NCI-H1417 treated with DMSO at 0.1 percent for 48 hours (cell line): ENCODE measurements around the gene TMEM108.
"Not testable (repeated sequence)": the region's sequence is repeated elsewhere in the genome, so short reads cannot be mapped to it uniquely, and the experiment has no call there.

Experiments used
- DNase-seq: peaks from one replicate; lab custom pipeline; 2025; lab: John Stamatoyannopoulos, UW

The TMEM108 gene

DNA sequence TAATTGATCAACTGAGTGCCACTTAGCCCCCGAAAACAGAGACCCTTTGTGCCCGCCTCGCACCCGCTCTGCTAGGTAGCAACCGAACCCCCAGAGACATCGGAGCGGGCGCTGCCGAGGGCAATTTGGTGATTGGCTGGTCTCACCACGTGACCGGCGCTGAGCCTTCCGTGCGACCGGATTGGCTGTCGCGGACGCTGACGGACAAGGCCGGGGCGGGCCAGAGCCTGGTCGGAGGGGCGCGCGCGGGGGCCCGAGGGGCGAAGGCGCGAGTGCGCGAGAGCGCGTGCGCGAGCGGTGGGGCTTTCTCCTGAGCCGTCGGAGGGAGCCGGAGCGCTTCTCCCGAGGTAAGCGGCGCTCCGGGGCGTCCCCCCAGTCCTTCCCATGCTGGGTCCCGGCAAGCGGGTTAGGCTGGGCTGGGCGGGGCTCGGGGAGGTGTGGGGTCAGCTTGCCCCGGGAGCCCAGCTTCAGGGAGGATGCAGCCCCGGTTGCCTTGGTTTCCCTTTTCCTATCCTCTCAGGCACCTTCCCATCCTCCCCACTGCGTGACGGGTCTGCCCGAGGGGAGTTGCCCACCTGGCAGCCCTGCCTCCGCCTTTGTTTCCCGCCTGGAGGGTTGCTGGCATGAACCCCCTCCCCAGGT, at the start of gene TMEM108:
TMEM108 (plus strand) TSS at position 303 of the 642 bp plus-strand sequence.
- peak; percentile 69 for DNase-seq

DNA sequence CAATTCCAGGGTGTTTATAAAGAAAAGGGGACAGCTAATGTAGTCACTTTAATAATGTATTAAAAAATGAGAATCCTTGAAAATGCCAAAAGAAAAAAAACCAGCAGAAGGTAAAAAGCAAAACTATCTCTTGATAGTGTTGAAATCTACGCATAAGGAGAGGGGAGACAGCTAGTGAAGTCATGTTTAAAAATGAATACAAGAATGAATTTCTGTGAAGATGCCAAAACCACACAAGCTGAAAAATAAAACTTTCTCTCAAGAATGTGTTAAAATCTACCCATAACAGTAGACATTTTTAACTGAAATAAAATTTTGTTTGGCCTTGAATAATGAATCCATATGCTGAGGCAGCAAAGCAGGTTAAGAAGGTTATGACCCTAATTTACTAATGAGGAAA, 42.2 kb upstream of the TMEM108 start:
- no peak for DNase-seq

DNA sequence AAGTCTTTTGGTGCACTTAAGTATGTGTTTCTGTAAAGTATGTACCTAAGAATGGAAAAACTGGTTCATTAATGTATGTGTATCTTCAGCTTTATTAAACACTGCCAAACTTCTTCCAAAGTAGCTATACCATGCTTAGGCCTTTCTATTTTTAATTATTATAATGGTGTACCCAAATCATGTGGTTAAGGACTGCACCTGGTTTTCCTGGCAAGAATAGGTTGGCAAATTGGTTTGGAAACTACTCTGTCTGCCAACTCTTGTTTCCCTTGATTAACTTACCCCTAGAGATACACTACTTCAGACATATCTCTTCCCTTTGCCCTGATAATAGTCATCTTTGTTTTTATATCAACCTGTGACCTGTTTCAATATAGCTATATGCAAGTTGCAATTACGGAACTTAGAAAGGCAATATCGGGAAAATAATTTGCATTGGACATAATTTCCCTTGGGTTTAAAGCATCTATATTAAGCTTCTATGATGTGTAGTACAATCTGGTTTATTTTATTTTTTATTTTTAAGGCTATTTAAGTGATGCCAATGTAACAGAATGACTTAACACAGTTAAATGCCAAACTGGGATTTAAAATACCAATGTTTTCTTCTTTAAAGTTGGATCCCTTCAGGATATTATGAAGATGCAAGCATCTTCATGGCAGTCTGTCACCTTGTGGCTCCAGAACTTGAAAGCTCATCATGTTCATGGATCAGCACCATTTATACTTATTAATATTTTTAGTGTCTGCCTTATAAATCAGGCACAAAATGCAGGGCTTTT, 40.6 kb upstream of the TMEM108 start:
- DNase-seq = no peak

DNA sequence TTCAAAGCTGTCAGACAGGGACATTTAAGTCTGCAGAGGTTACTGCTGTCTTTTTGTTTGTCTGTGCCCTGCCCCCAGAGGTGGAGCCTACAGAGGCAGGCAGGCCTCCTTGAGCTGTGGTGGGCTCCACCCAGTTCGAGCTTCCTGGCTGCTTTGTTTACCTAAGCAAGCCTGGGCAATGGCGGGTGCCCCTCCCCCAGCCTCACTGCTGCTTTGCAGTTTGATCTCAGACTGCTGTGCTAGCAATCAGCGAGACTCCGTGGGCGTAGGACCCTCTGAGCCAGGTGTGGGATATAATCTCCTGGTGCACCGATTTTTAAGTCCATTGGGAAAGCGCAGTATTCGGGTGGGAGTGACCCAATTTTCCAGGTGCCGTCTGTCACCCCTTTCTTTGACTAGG, 33.2 kb upstream of the TMEM108 start:
- DNase-seq = not testable (repeated sequence)

DNA sequence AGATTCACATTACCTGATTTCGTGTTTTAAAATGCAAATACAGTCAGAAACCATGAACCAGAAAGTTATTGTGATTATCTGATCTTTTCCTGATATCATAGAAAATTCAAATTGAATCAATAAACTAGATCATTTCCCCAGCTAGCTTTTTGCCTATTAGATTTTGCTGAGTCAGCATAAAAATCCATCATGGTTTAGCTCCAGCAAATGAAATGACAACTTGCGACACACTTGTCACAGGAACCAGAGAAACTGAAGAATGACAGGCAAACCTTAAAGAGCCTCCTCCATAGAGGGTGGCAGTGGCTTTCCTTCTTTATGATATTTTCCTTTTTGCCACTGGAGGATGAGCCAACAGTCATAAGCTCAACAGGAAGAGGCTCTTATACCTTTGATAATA, 30.6 kb upstream of the TMEM108 start:
- no peak for DNase-seq

DNA sequence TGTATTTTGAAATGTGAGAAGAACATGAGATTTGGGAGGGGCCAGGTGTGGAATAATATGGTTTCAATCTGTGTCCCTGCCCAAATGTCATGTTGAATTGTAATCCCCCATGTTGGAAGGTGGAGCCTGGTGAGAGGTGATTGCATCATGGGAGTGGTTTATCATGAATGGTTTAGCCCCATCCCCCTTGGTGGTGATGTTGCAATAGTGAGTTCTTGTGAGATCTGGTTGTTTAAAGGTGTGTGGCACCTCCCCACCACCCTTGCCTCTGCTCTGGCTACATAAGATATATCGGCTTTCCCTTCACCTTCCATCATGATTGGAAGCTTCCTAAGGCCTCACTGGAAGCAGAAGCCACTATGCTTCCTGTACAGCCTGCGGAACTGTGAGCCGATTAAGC, 23.9 kb upstream of the TMEM108 start:
- DNase-seq = no peak

DNA sequence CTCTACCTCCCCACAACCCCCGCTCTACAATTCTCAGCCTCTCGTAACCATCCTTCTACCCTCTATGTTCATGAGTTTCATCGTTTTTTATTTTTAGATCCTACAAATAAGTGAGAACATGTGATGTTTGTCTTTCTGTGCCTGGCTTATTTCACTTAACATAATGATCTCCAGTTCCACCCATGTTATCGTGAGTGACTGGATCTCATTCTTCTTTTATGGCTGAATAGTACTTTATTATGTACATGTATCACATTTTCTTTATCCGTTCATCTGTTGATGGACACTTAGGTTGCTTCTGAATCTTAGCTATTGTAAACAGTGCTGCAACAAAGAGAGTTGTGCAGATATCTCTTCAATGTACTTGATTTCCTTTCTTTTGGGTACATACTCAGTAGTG, 22.6 kb upstream of the TMEM108 start:
- DNase-seq = not testable (repeated sequence)

DNA sequence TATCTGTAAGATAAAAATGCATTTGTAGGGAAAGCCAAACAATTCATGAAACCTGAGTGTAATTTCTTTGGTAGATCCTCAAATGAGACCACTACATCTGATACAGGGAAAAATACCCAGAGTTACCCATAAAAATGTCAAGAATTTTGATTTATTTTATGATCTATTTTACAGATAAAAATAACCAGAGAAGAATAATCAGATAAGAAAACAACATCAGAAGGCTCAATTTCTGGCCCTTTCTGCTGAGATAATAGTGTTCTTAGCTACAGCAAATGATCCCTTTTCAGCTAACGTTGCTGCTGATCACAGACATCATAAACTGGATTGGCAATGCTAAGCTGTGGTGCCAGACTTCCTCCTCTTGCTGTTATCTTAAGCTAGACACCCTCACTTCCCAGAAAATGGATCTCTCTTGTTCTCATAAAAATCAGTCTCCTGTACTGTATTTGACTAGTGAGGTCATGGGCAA, 21.3 kb upstream of the TMEM108 start:
- no peak for DNase-seq

DNA sequence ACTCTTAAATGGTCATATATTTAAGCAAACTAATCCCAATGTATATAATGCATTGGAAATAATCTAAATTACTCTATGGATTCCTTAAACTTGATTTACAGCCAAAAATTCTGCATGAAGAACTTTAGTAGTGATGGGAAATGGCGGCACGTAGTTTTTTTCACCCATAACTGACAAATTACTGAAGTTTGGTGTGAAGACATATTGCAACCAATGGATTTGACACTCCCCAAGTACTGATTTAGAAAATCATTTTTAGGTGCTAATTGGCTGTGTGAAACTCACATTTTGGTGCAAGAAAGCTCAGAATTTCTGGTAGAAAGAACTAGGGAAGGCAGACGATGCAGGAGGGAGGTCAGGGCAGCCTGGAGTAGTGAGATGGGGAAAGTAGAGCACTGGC, 19.3 kb upstream of the TMEM108 start:
- DNase-seq = no peak

DNA sequence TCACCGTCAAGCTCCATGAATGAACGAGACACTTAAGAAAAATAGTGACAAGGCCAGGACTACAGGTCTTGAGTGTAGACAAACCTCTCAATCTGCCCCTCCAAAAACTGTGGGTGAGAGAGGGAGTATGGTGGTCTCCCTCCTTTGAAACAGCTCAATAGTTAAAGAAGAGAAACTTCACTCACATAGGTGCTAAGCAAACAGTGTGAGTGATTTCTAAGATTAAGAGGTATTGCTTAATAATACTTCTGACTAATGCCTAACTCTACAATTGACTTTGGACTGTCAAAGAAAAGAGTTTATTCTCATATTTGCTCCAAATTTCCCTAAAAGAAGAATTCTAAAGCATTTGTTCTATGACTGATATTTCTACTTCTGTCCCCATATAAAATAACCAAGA, 17.0 kb upstream of the TMEM108 start:
- DNase-seq = no peak

DNA sequence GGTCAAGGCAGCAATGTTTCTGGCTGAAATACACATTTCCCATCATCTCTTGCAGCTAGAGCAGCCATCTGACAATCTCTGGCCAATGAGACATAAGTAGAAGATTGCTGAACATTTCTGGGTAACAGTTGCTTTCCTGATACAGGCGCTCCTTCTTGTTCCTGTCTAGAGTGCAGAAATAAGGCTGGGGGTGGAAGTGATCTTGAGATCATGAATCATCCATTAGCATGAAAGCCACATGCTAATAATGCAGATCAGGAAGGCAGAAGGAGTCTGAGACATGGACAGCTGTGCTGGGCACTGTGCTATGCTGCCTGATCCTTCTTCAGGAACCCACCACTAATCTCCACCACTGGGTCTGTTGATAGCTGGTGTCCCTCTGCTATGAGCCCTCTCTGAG, 14.8 kb upstream of the TMEM108 start:
- no peak for DNase-seq

DNA sequence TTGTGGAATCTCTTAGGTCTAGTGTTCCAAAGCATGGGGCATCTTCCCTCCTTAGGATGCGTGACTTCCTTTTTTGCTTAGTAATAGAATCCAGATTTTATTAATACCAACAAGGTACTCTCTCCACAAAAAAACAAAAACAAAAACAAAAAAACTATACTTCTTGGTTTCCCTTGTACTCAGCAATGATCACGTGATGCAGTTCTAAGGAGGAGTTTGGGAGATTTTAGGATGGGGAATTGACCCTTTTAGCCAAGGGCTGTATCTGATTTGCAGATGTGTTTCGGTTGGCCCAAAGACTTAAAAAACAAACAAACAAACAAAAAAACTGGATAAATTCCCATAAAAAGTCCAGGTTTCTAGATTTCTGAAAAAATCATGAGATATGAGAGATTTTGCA, 12.6 kb upstream of the TMEM108 start:
- DNase-seq = no peak

DNA sequence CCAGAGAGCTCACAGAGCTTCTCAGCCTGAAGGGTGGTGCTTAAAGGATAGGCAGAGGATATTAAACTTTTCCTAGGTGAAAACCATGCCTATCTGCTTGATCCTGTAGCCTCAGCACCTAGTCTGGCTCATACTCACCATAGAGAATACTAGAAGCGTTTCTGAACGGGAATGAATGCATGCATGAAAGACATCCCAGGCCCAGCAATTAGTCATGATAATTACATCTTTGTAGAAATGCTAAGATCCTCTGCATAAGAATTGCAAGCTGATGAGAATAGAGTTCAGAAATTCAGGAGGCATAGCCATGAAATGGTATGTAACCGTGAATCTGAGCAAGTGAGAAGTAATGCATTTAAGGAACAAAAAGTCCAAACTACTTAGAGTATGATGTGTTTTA, 5.9 kb upstream of the TMEM108 start:
- DNase-seq = no peak

DNA sequence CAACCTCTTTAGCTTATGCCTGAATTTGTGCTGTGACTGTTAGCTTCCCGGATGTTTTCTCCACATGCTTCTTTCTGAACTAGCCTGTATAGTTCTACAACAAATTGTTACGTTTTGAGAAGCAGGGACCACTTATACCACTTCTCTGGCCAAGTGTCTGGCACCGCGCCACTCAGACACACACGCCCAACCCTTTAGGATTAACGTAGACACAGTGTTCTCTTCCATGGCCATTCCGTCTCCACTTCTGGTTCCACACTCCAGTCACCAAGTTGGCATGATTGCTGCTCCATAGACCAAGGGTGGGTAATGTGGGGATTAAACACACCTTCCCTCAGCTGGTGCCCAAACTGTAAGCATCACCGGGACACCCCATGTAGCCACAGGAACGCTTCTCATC, 755 bp upstream of the TMEM108 start:
- no peak for DNase-seq

DNA sequence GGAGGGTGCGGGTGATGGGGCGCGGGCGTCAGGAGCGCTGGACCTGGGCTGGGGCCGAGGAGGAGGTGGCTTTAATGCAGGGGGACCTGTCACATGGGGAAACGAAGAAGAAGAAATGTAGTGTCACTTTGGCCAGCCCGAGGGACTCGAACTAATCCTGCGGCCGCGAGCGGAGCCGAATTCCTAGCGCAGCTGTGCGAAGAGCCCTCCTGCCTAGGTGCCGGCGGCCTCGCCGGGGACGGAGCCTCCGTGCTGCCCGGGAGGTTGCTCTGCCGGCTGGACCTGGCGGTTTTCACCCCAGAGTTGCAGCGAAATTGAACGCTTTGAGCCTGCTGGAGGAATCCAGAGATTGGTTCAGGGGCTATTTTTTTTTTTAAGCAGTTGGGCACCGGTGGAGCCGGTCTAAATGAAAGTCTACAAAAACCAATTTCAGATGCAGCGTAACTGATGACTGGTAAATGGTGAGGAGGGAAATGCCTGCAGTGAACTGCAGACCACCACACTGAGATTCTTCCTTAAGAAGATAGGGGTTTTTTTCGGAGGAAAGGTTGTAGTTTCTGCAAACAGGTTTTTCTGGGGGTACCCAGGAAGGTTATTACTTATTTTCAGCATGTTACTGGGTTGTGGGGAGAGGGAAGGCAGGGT, 662 bp downstream of the TMEM108 start:
- DNase-seq = no peak

DNA sequence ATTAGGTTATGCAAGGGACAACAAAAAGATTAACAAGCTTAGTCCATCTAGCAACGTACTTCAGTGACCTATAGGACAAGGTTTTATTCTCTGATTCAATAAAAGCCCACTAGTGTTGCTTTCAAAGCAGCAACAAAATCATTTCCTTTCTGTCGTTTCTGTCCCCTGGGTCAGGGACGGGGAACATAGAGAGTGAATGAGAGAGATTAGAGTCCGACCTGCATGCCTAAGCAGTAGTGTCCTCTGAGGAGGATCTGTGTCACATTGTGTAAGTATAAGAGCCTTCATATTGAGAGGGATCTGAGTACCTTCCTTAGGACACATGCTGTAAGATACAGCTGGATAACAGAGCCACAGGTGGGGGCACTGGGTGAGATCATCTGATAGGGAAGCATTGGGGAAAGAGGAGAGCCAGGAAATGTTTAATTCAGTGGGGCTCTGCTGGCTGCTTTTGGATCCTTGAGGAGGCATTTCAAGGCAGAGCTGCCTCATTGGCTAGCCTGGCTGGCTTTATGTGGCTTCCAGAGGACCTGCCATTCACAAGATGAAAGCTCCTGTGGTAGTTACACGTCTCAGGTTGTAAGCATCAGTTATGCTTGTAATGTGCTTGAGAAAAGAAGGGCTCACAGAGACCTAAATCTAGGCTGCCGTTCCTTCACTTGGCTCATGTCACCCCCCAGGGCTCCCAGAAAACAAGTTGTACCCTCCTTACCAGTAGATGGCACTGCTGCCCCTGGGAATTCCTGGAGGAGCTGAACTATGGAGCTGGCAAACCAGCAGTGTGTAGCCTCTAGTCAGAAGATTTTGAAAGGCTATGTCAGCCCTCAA, 2.7 kb downstream of the TMEM108 start:
- no peak for DNase-seq

DNA sequence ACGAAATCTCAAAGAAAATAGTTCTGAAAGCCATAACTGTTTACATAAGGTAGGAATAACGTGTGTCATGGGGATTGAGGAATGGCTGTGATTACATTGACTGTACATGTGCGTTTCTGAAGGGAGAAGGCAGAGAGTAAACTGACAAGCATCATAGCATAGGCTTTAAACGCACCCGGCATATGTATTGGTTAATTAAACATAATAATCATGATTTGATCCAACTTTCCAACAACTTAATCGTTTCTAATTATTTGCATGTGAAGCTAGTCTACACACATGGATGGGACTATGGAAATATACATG, 3.3 kb downstream of the TMEM108 start:
- peak; percentile 54 for DNase-seq

DNA sequence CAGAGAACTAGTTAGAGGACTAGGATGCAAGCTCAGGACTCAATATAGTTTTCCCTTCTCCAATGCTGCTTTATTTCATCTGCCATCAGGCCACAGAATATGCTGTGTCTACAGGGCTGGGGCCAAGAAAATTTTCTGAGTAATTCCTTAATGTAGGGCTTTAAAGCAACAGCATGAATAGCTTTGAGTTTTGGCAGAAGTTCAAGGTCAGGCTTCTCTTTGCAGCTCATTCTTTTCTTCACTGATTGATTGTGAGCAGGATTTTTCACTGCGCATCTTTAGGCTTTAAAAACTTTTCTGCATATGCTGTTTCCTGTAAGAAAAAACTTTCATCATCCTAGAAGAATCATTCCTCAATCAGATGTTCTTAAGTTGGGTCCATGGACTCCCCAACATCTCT, 4.6 kb downstream of the TMEM108 start:
- DNase-seq = no peak

DNA sequence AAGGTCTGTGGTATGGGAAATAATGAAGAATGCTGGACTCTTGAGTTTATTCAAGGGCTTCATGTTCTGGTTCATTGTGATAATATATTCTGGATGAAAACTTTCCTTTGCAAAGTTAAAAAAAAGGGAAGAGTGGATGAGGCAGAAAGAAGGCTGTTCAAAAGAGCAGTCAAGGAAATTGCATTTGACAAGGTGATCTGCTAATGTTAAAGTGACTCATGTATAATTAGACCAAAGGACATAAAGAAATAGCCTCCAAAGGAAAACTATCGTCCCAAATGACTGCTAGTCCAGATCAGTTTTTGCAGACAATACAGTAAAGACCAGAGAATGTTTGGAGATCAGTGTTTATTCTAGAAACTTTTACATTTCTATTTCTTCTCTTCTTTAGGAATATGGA, 9.8 kb downstream of the TMEM108 start:
- no peak for DNase-seq

DNA sequence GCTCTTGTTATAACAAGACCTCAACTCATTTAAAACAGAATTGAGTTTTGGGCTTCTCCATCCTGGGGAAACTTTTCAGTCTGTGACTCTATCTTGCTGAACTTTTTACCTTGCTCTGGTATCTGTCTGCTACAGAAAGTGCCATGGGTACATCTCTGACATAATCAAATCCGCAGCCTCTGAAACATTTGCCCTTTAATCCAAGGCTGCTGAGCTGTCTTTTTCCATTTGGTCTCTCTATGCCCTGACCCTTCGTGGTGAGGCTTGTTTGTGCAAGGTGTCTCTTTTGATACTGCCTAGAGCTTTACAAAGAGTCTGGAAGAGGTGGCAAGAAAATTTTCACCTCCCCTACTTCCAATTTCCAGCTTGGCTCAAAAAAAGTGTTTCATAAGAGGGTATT, 11.3 kb downstream of the TMEM108 start:
- no peak for DNase-seq

DNA sequence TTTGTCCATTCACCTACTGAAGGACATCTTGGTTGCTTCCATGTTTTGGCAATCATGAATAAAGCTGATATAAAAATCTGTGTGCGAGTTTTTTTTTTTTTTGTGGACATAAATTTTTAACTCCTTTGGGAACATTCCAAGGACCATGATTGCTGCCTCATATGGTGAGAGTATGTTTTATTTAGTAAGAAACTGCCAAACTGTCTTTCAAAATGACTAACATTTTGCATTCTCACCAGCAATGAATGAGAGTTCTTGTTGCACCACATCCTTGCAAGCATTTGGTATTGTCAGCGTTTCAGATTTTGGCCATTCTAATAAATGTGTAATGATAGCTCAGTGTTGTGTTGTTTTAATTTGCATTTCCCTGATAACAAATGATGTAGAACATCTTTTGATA, 12.7 kb downstream of the TMEM108 start:
- no peak for DNase-seq

DNA sequence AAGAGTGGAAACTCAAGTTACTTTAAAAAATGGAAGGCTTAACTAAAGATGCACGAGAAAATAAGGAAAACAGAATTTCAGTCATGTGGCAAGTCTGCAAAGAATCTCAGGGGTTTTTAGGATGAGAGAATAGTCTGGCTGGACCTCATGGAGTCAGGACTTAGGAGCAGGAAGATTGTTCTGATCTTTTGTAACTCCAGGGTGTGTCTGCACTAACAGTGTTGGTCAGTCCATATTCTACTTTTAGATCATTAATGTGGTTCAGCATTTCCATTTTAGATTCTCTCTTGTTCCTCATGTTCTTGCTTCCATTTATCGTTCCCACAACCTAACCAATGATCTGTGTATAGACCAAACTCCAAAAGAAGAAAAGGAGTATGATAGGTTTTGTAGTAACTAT, 15.3 kb downstream of the TMEM108 start:
- no peak for DNase-seq

DNA sequence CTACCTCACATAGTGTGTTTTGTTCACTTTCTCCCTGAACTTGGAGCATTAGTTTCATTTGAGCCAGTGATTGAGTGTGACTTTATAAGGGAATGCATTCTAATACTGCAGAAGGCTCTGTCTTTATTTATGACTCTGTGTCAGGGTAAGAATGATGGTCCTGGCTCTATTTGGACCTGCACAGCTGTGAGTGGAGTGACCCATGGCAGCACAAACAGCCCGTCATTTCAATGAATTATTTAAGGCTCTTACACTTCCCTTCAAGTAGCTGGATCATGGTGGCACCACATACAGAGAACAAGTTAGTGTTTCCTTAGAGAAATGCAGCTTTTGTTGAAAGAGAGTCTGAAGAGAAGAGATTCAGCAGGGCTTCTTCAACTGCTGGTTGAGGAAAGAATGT, 16.4 kb downstream of the TMEM108 start:
- DNase-seq = no peak
